Amniotic epithelial cell (primary cell): Measurements from ENCODE around the gene AGMO.
A peak's percentile ranks its signal among the peaks of the same experiment; 100 is the strongest.

ENCODE experiments used
- DNase-seq: peaks from one replicate; pipeline ENCODE4 v3.0.0-alpha.2; 2010; ENCODE audit warnings: low read depth

The AGMO gene

GRCh38 chr7:15498465-15498864 is 63.4 kb downstream of the AGMO start:
- no peak for DNase-seq

GRCh38 chr7:15495170-15495569 is 66.6 kb downstream of the AGMO start:
- DNase-seq = no peak

GRCh38 chr7:15494711-15495110 is 67.1 kb downstream of the AGMO start:
- DNase-seq = no peak

- no peak for DNase-seq
Measured at GRCh38 chr7:15491361-15491760, 70.5 kb downstream of the AGMO start.

- no peak for DNase-seq
Measured at GRCh38 chr7:15490291-15490690, 71.5 kb downstream of the AGMO start.

GRCh38 chr7:15489861-15490260 is 72.0 kb downstream of the AGMO start:
- DNase-seq = no peak

GRCh38 chr7:15489383-15489782 is 72.4 kb downstream of the AGMO start:
- DNase-seq = peak; percentile 51

- DNase-seq = no peak
Measured at GRCh38 chr7:15488401-15488800, 73.4 kb downstream of the AGMO start.

- DNase-seq = no peak
Measured at GRCh38 chr7:15487896-15488295, 73.9 kb downstream of the AGMO start.

GRCh38 chr7:15485998-15486397 is 75.8 kb downstream of the AGMO start:
- DNase-seq = no peak

GRCh38 chr7:15485431-15485830 is 76.4 kb downstream of the AGMO start:
- peak; percentile 32 for DNase-seq

- no peak for DNase-seq
Measured at GRCh38 chr7:15481132-15481531, 80.7 kb downstream of the AGMO start.

GRCh38 chr7:15478401-15478800 is 83.4 kb downstream of the AGMO start:
- DNase-seq = no peak

- DNase-seq = no peak
Measured at GRCh38 chr7:15476531-15476918, 85.3 kb downstream of the AGMO start.

GRCh38 chr7:15475808-15476530 is 85.8 kb downstream of the AGMO start:
- no peak for DNase-seq

- no peak for DNase-seq
Measured at GRCh38 chr7:15471669-15471950, 90.2 kb downstream of the AGMO start.

GRCh38 chr7:15470825-15471668 is 90.8 kb downstream of the AGMO start:
- no peak for DNase-seq

GRCh38 chr7:15464667-15465121 is 97.1 kb downstream of the AGMO start:
- no peak for DNase-seq

GRCh38 chr7:15463801-15464666 is 97.8 kb downstream of the AGMO start:
- peak; percentile 12 for DNase-seq

GRCh38 chr7:15462721-15463389 is 99.0 kb downstream of the AGMO start:
- no peak for DNase-seq

GRCh38 chr7:15461576-15461975 is 100.2 kb downstream of the AGMO start:
- DNase-seq = peak; percentile 88

- no peak for DNase-seq
Measured at GRCh38 chr7:15459018-15459615, 102.7 kb downstream of the AGMO start.
